Neural progenitor cell (in vitro differentiated cells): Measurements from ENCODE around the gene USP51. TPM values are rescaled to one million over a fixed set of nuclear protein-coding genes. Genes with fewer than 3 reads are reported as not detected.
"Not testable (repeated sequence)": the region's sequence is repeated elsewhere in the genome, so short reads cannot be mapped to it uniquely, and the experiment has no call there.

Source experiments
- DNase-seq: peaks from one replicate; pipeline ENCODE4 v3.0.0-alpha.2; 2016; ENCODE audit warnings: low spot score
- H2AFZ ChIP-seq: fragments of 200-600 bp; sonication (generic); replicated peaks from 2 replicates; pipeline ENCODE4 v1.6.1; 2016; ENCODE audit warnings: antibody characterized with exemption
- H3F3A ChIP-seq: fragments of 200-600 bp; sonication (generic); 2 replicates; pipeline ENCODE4 v1.6.1; 2016; ENCODE audit warnings: antibody characterized with exemption, low read depth
- H3K27ac ChIP-seq: fragments of 200-600 bp; sonication (generic); 2 replicates; pipeline ENCODE4 v1.5.1; 2016; ENCODE audit warnings: mild to moderate bottlenecking
- H3K27me3 ChIP-seq: fragments of 200-600 bp; sonication (generic); 2 replicates; pipeline ENCODE4 v1.6.1; 2016; ENCODE audit warnings: mild to moderate bottlenecking, moderate library complexity
- H3K36me3 ChIP-seq: fragments of 200-600 bp; sonication (generic); 2 replicates; pipeline ENCODE4 v1.5.1; 2016
- H3K4me1 ChIP-seq: fragments of 200-600 bp; sonication (generic); 2 replicates; pipeline ENCODE4 v1.6.1; 2016; ENCODE audit warnings: mixed run types
- H3K4me2 ChIP-seq: fragments of 200-600 bp; sonication (generic); 2 replicates; pipeline ENCODE4 v1.6.1; 2016
- H3K4me3 ChIP-seq: fragments of 200-600 bp; sonication (generic); 2 replicates; pipeline ENCODE4 v1.5.1; 2016
- H3K79me2 ChIP-seq: fragments of 200-600 bp; sonication (generic); 2 replicates; pipeline ENCODE4 v1.6.1; 2016; ENCODE audit warnings: low read depth
- H3K9ac ChIP-seq: fragments of 200-600 bp; sonication (generic); 2 replicates; pipeline ENCODE4 v1.6.1; 2016
- H3K9me3 ChIP-seq: fragments of 200-600 bp; sonication (generic); 2 replicates; pipeline ENCODE4 v1.5.1; 2016; ENCODE audit warnings: low read depth
- H4K20me1 ChIP-seq: fragments of 200-600 bp; sonication (generic); 2 replicates; pipeline ENCODE4 v1.6.1; 2016; ENCODE audit warnings: low read depth
- H3K27ac Mint-ChIP-seq: 3 replicates; pipeline ENCODE4 v1.8.0; 2021; ENCODE audit warnings: mixed read lengths
- H3K27me3 Mint-ChIP-seq: 2 replicates; pipeline ENCODE4 v1.8.0; 2022; ENCODE audit warnings: low read depth, mild to moderate bottlenecking, inconsistent platforms, moderate library complexity, mixed read lengths; ENCODE audit not compliant: insufficient read depth
- H3K36me3 Mint-ChIP-seq: 3 replicates; pipeline ENCODE4 v1.8.0; 2021; ENCODE audit warnings: mixed read lengths
- H3K4me1 Mint-ChIP-seq: 3 replicates; pipeline ENCODE4 v1.8.0; 2021; ENCODE audit warnings: mixed read lengths
- H3K4me3 Mint-ChIP-seq: 3 replicates; pipeline ENCODE4 v1.8.0; 2021; ENCODE audit warnings: mild to moderate bottlenecking, moderate library complexity, mixed read lengths
- H3K9me3 Mint-ChIP-seq: 3 replicates; pipeline ENCODE4 v1.8.0; 2020; ENCODE audit warnings: mixed read lengths
- CTCF ChIP-seq: fragments of 200-600 bp; sonication (generic); IDR thresholded peaks from 2 replicates; pipeline ENCODE4 v1.5.1; 2017; ENCODE audit warnings: antibody characterized with exemption, mild to moderate bottlenecking
- EZH2 ChIP-seq: fragments of 200-600 bp; sonication (generic); IDR thresholded peaks from 2 replicates; pipeline ENCODE4 v1.6.1; 2017; ENCODE audit warnings: antibody characterized with exemption, mild to moderate bottlenecking, moderate library complexity
- EZH2phosphoT487 ChIP-seq: fragments of 200-600 bp; sonication (generic); IDR thresholded peaks from 2 replicates; pipeline ENCODE4 v1.6.1; 2017; ENCODE audit warnings: antibody characterized with exemption
- total RNA-seq: library from RNA; depleted of rRNA; stranded (reverse); fragments of >200 nt; gene quantifications from 2 replicates; pipeline ENCODE4 v1.2.3, GENCODE V29; 2015; ENCODE audit warnings: low replicate concordance

The USP51 gene
- total RNA-seq, 1 donor from 2014 or later, result 8.6 TPM

- Mint-ChIP-seq H3K27me3 (no peaks in the 10 kb centered on the region), H3K27ac (no peak overlapping the region), H3K9me3 (no peaks in the 10 kb centered on the region), H3K36me3 (no peaks in the 10 kb centered on the region), H3K4me1 (peaks cover 21% of the 10 kb centered on the region), H3K4me3 (no peak overlapping the region)
- Histone ChIP-seq H3K36me3 (no peaks in the 10 kb centered on the region), H3K4me1 (no peaks in the 10 kb centered on the region), H3K27ac (no peak overlapping the region), H3K79me2 (no peaks in the 10 kb centered on the region), H3F3A (no peaks in the 10 kb centered on the region), H3K4me2 (no peak overlapping the region), H3K27me3 (no peaks in the 10 kb centered on the region), H4K20me1 (no peaks in the 10 kb centered on the region), H3K4me3 (no peak overlapping the region), H3K9me3 (no peaks in the 10 kb centered on the region), H3K9ac (no peak overlapping the region), H2AFZ (no peak overlapping the region)
- TF ChIP-seq EZH2 (no peak), EZH2phosphoT487 (no peak), CTCF (no peak)
- no peak for DNase-seq
Measured at GRCh38 chrX:55521687-55522086, 32.0 kb upstream of the USP51 start.

- not testable (repeated sequence) for H3K27ac ChIP-seq, H4K20me1 ChIP-seq, H3K27ac Mint-ChIP-seq, H3K27me3 Mint-ChIP-seq, H3K79me2 ChIP-seq, H3K4me2 ChIP-seq, H3K4me3 Mint-ChIP-seq, H3K9ac ChIP-seq, H3K9me3 ChIP-seq, DNase-seq, H3K4me1 Mint-ChIP-seq, H3K27me3 ChIP-seq, H3F3A ChIP-seq, H2AFZ ChIP-seq, H3K4me3 ChIP-seq, H3K4me1 ChIP-seq, H3K9me3 Mint-ChIP-seq, H3K36me3 Mint-ChIP-seq, H3K36me3 ChIP-seq
Measured at GRCh38 chrX:55516794-55517481, 27.3 kb upstream of the USP51 start.

GRCh38 chrX:55513045-55513737 is 23.5 kb upstream of the USP51 start:
- not testable (repeated sequence) for H3K27ac Mint-ChIP-seq, H3K4me1 Mint-ChIP-seq, H3K9ac ChIP-seq, H3K36me3 ChIP-seq, H3K79me2 ChIP-seq, H3K36me3 Mint-ChIP-seq, H3K9me3 ChIP-seq, DNase-seq, H3K9me3 Mint-ChIP-seq, H3K4me3 ChIP-seq, H3F3A ChIP-seq, H3K27ac ChIP-seq, H3K4me1 ChIP-seq, H3K4me3 Mint-ChIP-seq, H2AFZ ChIP-seq, H3K27me3 ChIP-seq, H4K20me1 ChIP-seq, H3K4me2 ChIP-seq, H3K27me3 Mint-ChIP-seq

- not testable (repeated sequence) for DNase-seq, H3K9ac ChIP-seq, H4K20me1 ChIP-seq, H2AFZ ChIP-seq, H3K4me1 ChIP-seq, H3K4me3 ChIP-seq, H3F3A ChIP-seq, H3K27ac Mint-ChIP-seq, H3K9me3 ChIP-seq, H3K27me3 Mint-ChIP-seq, H3K36me3 ChIP-seq, H3K27me3 ChIP-seq, H3K79me2 ChIP-seq, H3K36me3 Mint-ChIP-seq, H3K4me2 ChIP-seq, H3K4me3 Mint-ChIP-seq, H3K27ac ChIP-seq, H3K4me1 Mint-ChIP-seq, H3K9me3 Mint-ChIP-seq
Measured at GRCh38 chrX:55508410-55509152, 18.9 kb upstream of the USP51 start.

- not testable (repeated sequence) for H3K27me3 ChIP-seq, H3K36me3 ChIP-seq, H3F3A ChIP-seq, H4K20me1 ChIP-seq, H2AFZ ChIP-seq, H3K27ac Mint-ChIP-seq, H3K9me3 ChIP-seq, H3K4me2 ChIP-seq, DNase-seq, H3K4me1 Mint-ChIP-seq, H3K9me3 Mint-ChIP-seq, H3K27me3 Mint-ChIP-seq, H3K4me1 ChIP-seq, H3K4me3 ChIP-seq, H3K4me3 Mint-ChIP-seq, H3K27ac ChIP-seq, H3K79me2 ChIP-seq, H3K36me3 Mint-ChIP-seq, H3K9ac ChIP-seq
Measured at GRCh38 chrX:55507699-55508098, 18.1 kb upstream of the USP51 start.

GRCh38 chrX:55507010-55507409 is 17.4 kb upstream of the USP51 start:
- not testable (repeated sequence) for H3K4me1 ChIP-seq, H3K9me3 Mint-ChIP-seq, H3F3A ChIP-seq, H4K20me1 ChIP-seq, H3K4me3 Mint-ChIP-seq, H3K9me3 ChIP-seq, H3K4me1 Mint-ChIP-seq, H3K27ac Mint-ChIP-seq, DNase-seq, H3K27ac ChIP-seq, H3K79me2 ChIP-seq, H3K36me3 Mint-ChIP-seq, H3K9ac ChIP-seq, H3K36me3 ChIP-seq, H3K27me3 ChIP-seq, H3K27me3 Mint-ChIP-seq, H2AFZ ChIP-seq, H3K4me2 ChIP-seq, H3K4me3 ChIP-seq
